ENCODE data around the gene CELSR3. TPM values are rescaled to one million over a fixed set of nuclear protein-coding genes. Genes with fewer than 3 reads are reported as not detected.

Gene CELSR3
- total and polyA plus RNA-seq, 9 donors: 0.23 to 3.4 (median 0.69) TPM

- WGBS, 3 donors: 17 to 31% (median 17%) methylated on average over 11 of the region's 11 CpGs
- DNase-seq: no peak
- no peaks in the 10 kb centered on the region for H3K9me3 ChIP-seq
- intact Hi-C loops (cut with DNase I): no loop called here
- peaks cover 30% of the 10 kb centered on the region for H3K4me1 ChIP-seq (ENCODE audit: insufficient read depth)
- peak overlapping the region; percentile 73 to 74 for H3K27ac ChIP-seq
- TF ChIP-seq, protein P1, sequence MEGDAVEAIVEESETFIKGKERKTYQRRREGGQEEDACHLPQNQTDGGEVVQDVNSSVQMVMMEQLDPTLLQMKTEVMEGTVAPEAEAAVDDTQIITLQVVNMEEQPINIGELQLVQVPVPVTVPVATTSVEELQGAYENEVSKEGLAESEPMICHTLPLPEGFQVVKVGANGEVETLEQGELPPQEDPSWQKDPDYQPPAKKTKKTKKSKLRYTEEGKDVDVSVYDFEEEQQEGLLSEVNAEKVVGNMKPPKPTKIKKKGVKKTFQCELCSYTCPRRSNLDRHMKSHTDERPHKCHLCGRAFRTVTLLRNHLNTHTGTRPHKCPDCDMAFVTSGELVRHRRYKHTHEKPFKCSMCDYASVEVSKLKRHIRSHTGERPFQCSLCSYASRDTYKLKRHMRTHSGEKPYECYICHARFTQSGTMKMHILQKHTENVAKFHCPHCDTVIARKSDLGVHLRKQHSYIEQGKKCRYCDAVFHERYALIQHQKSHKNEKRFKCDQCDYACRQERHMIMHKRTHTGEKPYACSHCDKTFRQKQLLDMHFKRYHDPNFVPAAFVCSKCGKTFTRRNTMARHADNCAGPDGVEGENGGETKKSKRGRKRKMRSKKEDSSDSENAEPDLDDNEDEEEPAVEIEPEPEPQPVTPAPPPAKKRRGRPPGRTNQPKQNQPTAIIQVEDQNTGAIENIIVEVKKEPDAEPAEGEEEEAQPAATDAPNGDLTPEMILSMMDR (IDR thresholded peaks at IDR 0.05): no peak
- TF ChIP-seq EP300 (IDR thresholded peaks at IDR 0.05): no peak
- no peak for TF ChIP-seq POLR2A (IDR thresholded peaks at IDR 0.05)
- H3K4me3 ChIP-seq: no peak overlapping the region
- no peaks in the 10 kb centered on the region for H3K36me3 ChIP-seq
- no peaks in the 10 kb centered on the region for H3K27me3 ChIP-seq
Observed at GRCh38 chr3:48599077-48599501, 63.6 kb downstream of the CELSR3 start.

- peaks cover 30% of the 10 kb centered on the region for H3K4me1 ChIP-seq (ENCODE audit: insufficient read depth)
- 5 to 7% (median 7%) methylated on average over 5 of the region's 5 CpGs for WGBS, 3 donors
- no peak for TF ChIP-seq POLR2A (IDR thresholded peaks at IDR 0.05)
- TF ChIP-seq EP300 (IDR thresholded peaks at IDR 0.05): no peak
- TF ChIP-seq, protein P1 (IDR thresholded peaks at IDR 0.05): peak in 1 of 3 donors; percentile 24
- H3K4me3 ChIP-seq: no peak overlapping the region
- H3K36me3 ChIP-seq: no peaks in the 10 kb centered on the region
- intact Hi-C loops (cut with DNase I): no loop called here
- peak; percentile 81 to 92 (median 89) for DNase-seq
- no peaks in the 10 kb centered on the region for H3K9me3 ChIP-seq
- H3K27ac ChIP-seq: peak overlapping the region; percentile 73 to 74
- H3K27me3 ChIP-seq: no peaks in the 10 kb centered on the region
Observed at GRCh38 chr3:48598323-48599076, 64.2 kb downstream of the CELSR3 start.

DNA sequence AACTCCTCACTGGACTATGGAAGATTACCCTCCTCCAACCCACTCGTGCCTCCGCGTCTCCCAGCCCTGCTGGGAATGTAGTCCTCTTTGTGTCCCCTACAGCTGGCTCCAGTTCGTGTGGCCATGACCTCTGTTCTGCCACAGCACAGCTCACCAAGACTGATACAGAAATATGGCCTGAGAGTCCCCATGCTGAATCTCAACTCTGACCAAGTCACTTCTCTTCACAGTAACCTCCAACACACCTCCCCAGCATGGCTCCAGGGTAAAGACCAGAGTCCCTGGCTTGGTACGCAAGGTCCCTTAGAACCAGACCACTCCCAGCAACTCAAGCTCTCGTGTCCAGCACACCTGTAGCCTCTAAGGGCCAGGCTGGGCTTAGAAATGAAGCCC is 65.3 kb downstream of the CELSR3 start:
- H3K27ac ChIP-seq: peak overlapping the region; percentile 73 to 74
- intact Hi-C loops (cut with DNase I): no loop called here
- H3K27me3 ChIP-seq: no peaks in the 10 kb centered on the region
- H3K36me3 ChIP-seq: no peaks in the 10 kb centered on the region
- no peak for DNase-seq
- no peak overlapping the region for H3K4me3 ChIP-seq
- H3K9me3 ChIP-seq: no peaks in the 10 kb centered on the region
- TF ChIP-seq EP300 (IDR thresholded peaks at IDR 0.05) (no peak), POLR2A (IDR thresholded peaks at IDR 0.05) (no peak)
- TF ChIP-seq, protein P1 (IDR thresholded peaks at IDR 0.05): no peak
- 82 to 86% (median 85%) methylated on average over 6 of the region's 6 CpGs for WGBS, 3 donors
- H3K4me1 ChIP-seq (ENCODE audit: insufficient read depth): peaks cover 30% of the 10 kb centered on the region

- Histone ChIP-seq H3K4me1 (ENCODE audit: insufficient read depth) (peaks cover 30% of the 10 kb centered on the region), H3K36me3 (no peaks in the 10 kb centered on the region), H3K4me3 (no peak overlapping the region), H3K27me3 (no peaks in the 10 kb centered on the region), H3K27ac (peak overlapping the region in 1 of 2 donors; percentile 13), H3K9me3 (no peaks in the 10 kb centered on the region)
- no peak for DNase-seq
- TF ChIP-seq, protein P1 (IDR thresholded peaks at IDR 0.05): no peak
- no peak for TF ChIP-seq EP300 (IDR thresholded peaks at IDR 0.05)
- no peak for TF ChIP-seq POLR2A (IDR thresholded peaks at IDR 0.05)
- intact Hi-C loops (cut with DNase I): no loop called here
- WGBS, 3 donors: 83 to 84% (median 84%) methylated on average over 8 of the region's 8 CpGs
Observed at GRCh38 chr3:48596676-48597407, 65.8 kb downstream of the CELSR3 start.

All from ovary (tissue), 9 donors.